ENCODE results near the gene RBCK1.
"Not testable (repeated sequence)": the region's sequence is repeated elsewhere in the genome, so short reads cannot be mapped to it uniquely, and the experiment has no call there.

RBCK1 gene

DNA sequence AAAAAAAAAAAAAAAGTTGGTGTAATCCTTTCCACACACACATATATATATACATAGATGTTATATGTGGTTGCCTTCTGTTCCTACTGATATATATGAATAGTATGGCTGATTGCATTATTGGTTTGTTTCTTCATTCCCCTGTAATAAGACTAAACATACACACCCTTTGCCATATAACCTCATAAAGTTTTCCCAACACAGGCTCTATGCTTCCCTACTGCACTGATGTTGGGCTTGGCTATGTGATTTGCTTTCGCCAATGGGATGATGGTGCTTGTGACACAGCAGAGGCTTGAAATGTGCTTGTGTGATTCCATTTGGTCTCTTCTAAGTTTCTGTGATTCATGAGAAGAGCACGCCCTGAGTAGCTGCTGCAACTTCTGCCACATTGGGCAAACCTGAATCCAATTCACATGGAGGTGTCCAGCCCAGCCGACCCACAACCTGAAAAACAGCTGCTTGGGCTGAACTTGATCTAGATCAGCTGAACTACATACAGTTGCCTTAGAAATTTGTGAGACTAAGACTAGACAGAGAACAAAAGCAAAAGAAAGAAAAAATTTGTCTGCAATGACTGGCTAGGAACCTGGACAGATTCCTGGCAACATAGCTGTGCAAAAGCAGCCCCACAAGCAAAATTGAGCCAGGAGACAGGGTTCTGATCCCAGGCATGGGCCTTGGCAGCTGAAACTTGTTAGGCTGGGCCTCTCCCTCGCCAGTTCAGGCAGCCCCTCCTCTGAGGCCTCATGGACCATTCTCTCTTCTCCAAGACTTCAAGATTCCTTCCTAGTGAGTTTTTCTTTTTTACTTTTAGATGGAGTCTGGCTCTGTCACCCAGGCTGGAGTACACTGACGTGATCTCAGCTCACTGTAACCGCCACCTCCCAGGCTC lies 67.6 kb downstream of the RBCK1 start:
- no peak overlapping the region for H3K9ac ChIP-seq (ENCODE audit: low read length)
- DNase-seq (ENCODE audit: low read depth): peak; percentile 29
- peaks cover 21% of the 10 kb centered on the region for H3K4me1 ChIP-seq (ENCODE audit: control insufficient read depth, insufficient read depth, low read length)
- peaks cover 4% of the 10 kb centered on the region for H3K9me3 ChIP-seq (ENCODE audit: control insufficient read depth, low read length)
- no peak overlapping the region for H3K4me3 ChIP-seq (ENCODE audit: low read length)
- H3K27me3 ChIP-seq (replicated peaks; ENCODE audit: control insufficient read depth, insufficient read depth, low read length): no peaks in the 10 kb centered on the region
- H3K36me3 ChIP-seq (ENCODE audit: control insufficient read depth, insufficient read depth, low read length, severe bottlenecking): peaks cover 16% of the 10 kb centered on the region

DNA sequence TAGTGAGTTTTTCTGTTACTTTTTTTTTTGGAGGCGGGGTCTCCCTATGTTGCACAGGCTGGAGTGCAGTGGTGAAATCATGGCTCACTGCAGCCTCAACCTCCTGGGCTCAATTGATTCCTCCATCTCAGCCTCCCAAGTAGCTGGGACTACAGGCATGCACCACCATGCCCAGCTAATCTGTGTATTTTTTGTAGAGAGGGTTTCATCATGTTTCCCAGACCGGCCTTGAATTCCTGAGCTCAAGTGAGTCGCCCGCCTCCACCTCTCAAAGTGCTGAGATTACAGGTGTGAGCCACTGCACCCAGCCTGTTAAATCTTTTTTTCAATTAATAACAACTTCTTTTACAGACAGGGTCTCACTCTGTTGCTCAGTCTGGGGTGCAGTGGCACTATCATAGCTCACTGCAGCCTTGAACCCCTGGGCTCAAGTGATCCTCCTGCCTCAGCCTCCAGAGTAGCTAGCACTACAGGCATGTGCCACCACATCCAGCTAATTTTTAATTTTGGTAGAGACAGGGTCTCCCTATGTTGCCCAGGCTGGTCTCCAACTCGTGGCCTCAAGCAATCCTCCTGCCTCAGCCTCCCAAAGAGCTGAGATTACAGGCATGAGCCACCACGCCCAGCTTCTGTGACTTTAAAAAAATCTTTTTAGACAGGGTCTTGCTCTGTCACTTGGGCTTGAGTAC lies 68.6 kb downstream of the RBCK1 start:
- not testable (repeated sequence) for DNase-seq (ENCODE audit: low read depth); H3K27me3 ChIP-seq (replicated peaks; ENCODE audit: control insufficient read depth, insufficient read depth, low read length); H3K9me3 ChIP-seq (ENCODE audit: control insufficient read depth, low read length); H3K4me3 ChIP-seq (ENCODE audit: low read length); H3K9ac ChIP-seq (ENCODE audit: low read length)
- H3K4me1 ChIP-seq (ENCODE audit: control insufficient read depth, insufficient read depth, low read length): peaks cover 21% of the 10 kb centered on the region
- peaks cover 24% of the 10 kb centered on the region for H3K36me3 ChIP-seq (ENCODE audit: control insufficient read depth, insufficient read depth, low read length, severe bottlenecking)

DNA sequence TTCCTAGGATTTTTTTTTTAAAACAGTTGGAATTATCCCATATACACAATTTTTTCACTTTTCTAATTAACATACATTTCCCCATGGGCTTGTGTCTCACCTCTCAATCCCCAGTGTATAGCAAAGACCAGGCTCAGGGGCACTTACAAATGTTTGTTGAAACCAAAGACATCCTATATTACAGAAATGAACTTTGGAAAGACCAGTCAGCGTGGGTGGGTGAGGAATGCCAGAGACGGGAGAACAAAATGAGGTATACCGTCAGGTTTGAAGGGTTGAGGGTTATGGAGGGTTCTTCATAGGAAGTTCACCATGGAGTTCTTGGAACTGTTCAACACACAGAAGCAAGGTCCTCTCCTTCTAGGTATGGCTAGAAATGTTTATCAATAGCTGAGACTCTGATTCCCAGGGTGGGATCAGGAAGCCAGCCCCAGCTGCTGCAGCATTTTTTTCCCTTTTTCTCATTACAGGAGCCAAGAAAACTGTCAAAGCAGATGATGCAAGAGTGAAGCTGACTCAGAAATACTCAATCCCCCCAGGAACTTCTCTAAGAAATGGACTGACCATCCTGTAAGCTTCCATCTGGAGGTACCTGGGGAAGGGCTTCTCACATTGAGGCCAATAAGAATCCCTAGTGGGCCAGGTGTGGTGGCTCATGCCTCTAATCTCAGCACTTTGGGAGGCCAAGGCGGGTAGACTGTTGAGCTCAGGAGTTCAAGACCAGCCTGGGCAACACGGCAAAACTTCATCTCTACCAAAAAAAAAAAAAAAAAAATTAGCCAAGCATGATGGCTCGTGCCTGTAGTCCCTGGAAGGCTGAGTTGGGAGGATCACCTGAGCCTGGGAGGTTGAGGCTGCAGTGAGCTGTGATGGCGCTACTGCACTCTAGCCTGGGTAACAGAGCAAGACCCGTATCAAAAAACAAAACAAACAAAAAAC lies 70.2 kb downstream of the RBCK1 start:
- Histone ChIP-seq H3K27me3 (replicated peaks; ENCODE audit: control insufficient read depth, insufficient read depth, low read length) (no peaks in the 10 kb centered on the region), H3K4me1 (ENCODE audit: control insufficient read depth, insufficient read depth, low read length) (peaks cover 21% of the 10 kb centered on the region), H3K4me3 (ENCODE audit: low read length) (peak overlapping the region; percentile 8), H3K9me3 (ENCODE audit: control insufficient read depth, low read length) (no peaks in the 10 kb centered on the region), H3K36me3 (ENCODE audit: control insufficient read depth, insufficient read depth, low read length, severe bottlenecking) (peaks cover 39% of the 10 kb centered on the region), H3K9ac (ENCODE audit: low read length) (peak overlapping the region; percentile 40)
- DNase-seq (ENCODE audit: low read depth): peak; percentile 79

DNA sequence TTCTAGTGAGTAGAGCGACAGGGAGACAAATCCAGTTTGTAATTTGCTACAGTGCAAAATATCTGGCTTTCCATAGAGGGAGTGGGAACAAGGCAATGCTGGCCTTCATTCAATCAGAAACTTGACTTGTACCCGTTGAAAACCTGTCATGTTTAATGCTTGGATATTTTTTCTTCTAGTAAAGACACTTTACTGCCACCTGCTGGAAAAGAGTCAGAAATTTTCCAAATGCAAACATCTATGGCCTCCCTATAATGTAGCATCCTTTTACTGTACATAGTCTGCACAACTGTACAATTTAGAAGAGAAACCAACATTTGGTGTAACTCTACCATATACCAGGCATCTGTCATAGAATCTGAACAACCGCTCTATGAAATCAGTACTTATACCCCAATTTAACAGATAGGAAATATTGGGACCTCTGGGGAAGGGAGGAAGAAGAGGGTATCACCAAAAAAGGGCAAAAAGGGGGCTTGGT lies 70.9 kb downstream of the RBCK1 start:
- no peaks in the 10 kb centered on the region for H3K9me3 ChIP-seq (ENCODE audit: control insufficient read depth, low read length)
- peaks cover 46% of the 10 kb centered on the region for H3K36me3 ChIP-seq (ENCODE audit: control insufficient read depth, insufficient read depth, low read length, severe bottlenecking)
- H3K9ac ChIP-seq (ENCODE audit: low read length): no peak overlapping the region
- DNase-seq (ENCODE audit: low read depth): peak; percentile 89
- peaks cover 24% of the 10 kb centered on the region for H3K4me1 ChIP-seq (ENCODE audit: control insufficient read depth, insufficient read depth, low read length)
- no peak overlapping the region for H3K4me3 ChIP-seq (ENCODE audit: low read length)
- H3K27me3 ChIP-seq (replicated peaks; ENCODE audit: control insufficient read depth, insufficient read depth, low read length): no peaks in the 10 kb centered on the region

DNA sequence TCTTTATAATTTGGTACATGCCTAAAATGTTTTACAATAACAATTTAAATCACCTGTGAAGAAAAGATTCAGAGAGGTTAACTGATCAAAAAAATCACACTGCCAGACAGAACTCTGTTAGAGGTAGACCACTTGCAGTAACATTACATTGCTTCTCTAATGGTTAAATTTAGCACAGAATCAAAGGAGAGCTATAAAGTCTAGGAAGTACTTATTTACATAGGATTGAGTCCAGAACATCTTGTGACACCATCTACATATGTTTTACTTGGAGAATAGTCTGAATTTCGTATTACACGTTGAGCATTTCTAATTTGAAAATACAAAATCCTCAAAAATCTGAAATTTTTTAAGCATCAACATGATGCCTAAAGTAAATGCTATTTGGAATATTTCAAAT lies 71.4 kb downstream of the RBCK1 start:
- DNase-seq (ENCODE audit: low read depth): peak; percentile 24
- Histone ChIP-seq H3K9ac (ENCODE audit: low read length) (no peak overlapping the region), H3K9me3 (ENCODE audit: control insufficient read depth, low read length) (no peaks in the 10 kb centered on the region), H3K36me3 (ENCODE audit: control insufficient read depth, insufficient read depth, low read length, severe bottlenecking) (peaks cover 51% of the 10 kb centered on the region), H3K27me3 (replicated peaks; ENCODE audit: control insufficient read depth, insufficient read depth, low read length) (no peaks in the 10 kb centered on the region), H3K4me1 (ENCODE audit: control insufficient read depth, insufficient read depth, low read length) (peaks cover 29% of the 10 kb centered on the region), H3K4me3 (ENCODE audit: low read length) (no peak overlapping the region)

DNA sequence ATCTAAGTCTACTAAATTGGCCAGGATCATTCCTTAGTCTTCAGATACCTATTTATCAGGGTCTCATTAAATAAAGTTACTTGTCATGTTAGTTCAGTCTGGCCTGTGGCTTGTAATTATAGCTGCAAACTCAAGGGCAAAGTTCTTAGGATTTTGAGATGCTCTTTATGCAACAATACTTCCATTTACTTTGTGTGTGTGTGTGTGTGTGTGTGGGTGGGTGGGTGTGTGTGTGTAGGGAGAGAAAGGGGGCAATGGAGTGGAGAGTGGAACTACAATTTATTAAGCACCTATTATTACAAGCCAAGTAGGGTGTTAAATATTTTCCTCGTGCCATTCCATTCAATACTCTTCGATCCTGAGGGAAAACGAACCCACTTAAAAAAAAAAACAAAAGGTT lies 71.9 kb downstream of the RBCK1 start:
- H3K4me1 ChIP-seq (ENCODE audit: control insufficient read depth, insufficient read depth, low read length): peaks cover 31% of the 10 kb centered on the region
- no peaks in the 10 kb centered on the region for H3K27me3 ChIP-seq (replicated peaks; ENCODE audit: control insufficient read depth, insufficient read depth, low read length)
- H3K9me3 ChIP-seq (ENCODE audit: control insufficient read depth, low read length): no peaks in the 10 kb centered on the region
- H3K9ac ChIP-seq (ENCODE audit: low read length): no peak overlapping the region
- H3K36me3 ChIP-seq (ENCODE audit: control insufficient read depth, insufficient read depth, low read length, severe bottlenecking): peaks cover 51% of the 10 kb centered on the region
- H3K4me3 ChIP-seq (ENCODE audit: low read length): no peak overlapping the region
- DNase-seq (ENCODE audit: low read depth): no peak

DNA sequence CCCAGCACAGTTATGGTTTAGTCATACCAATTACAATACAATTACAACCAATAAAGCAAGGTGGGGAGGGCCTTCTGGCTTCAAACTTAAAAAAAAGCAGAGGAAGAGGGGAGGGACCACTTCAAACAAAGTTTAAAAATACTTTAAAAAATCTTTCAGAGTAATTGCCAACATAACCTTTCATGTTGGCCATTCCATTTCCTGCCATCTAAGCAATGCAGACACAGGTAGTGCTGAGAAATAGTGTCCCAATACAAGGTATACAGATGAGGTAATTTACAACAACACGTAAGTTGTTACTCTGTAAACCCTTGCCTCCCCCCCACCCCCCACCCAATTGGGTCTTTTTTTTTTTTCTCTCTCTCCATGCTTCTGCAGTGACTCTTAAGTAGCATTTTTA lies 73.1 kb downstream of the RBCK1 start:
- H3K9ac ChIP-seq (ENCODE audit: low read length): no peak overlapping the region
- H3K36me3 ChIP-seq (ENCODE audit: control insufficient read depth, insufficient read depth, low read length, severe bottlenecking): peaks cover 62% of the 10 kb centered on the region
- H3K4me3 ChIP-seq (ENCODE audit: low read length): no peak overlapping the region
- peaks cover 27% of the 10 kb centered on the region for H3K4me1 ChIP-seq (ENCODE audit: control insufficient read depth, insufficient read depth, low read length)
- H3K27me3 ChIP-seq (replicated peaks; ENCODE audit: control insufficient read depth, insufficient read depth, low read length): no peaks in the 10 kb centered on the region
- no peak for DNase-seq (ENCODE audit: low read depth)
- H3K9me3 ChIP-seq (ENCODE audit: control insufficient read depth, low read length): no peaks in the 10 kb centered on the region

All from adipocyte (in vitro differentiated cells).